Spleen (tissue), 7 donors: ENCODE data around the gene IQGAP2.

ENCODE experiments used
- POLR2A ChIP-seq, 3 donors: fragments of 450-650 bp; IDR thresholded peaks; one replicate each; pipeline ENCODE4 v1.5.1; 2017; ENCODE audit warnings: antibody characterized with exemption in 3 of 3, mild to moderate bottlenecking in 1 of 3
- TF ChIP-seq, protein P1 (sequence below), 11 experiments: fragments of 200-600 bp in 7 of 11; fragments of 450-650 bp in 4 of 11; sonication (generic) in 4 of 11; IDR thresholded peaks in 8 of 11; conservative IDR thresholded peaks in 3 of 11; 1 replicate in 7 of 11; 2 replicates in 4 of 11; pipeline versions ENCODE4 v1.4.0 to v1.8.0; 2016 to 2021; ENCODE audit warnings: antibody characterized with exemption in 11 of 11, inconsistent platforms in 4 of 11, mild to moderate bottlenecking in 1 of 11
- donor health status: DM: no; HTN: no; CAD: no; lungs with moderate emphysema.
- donor health status: DM: no; HTN: no; CAD: no.
- donor health status: DM: no; HTN: no; CAD: no.

- TF ChIP-seq, protein P1, sequence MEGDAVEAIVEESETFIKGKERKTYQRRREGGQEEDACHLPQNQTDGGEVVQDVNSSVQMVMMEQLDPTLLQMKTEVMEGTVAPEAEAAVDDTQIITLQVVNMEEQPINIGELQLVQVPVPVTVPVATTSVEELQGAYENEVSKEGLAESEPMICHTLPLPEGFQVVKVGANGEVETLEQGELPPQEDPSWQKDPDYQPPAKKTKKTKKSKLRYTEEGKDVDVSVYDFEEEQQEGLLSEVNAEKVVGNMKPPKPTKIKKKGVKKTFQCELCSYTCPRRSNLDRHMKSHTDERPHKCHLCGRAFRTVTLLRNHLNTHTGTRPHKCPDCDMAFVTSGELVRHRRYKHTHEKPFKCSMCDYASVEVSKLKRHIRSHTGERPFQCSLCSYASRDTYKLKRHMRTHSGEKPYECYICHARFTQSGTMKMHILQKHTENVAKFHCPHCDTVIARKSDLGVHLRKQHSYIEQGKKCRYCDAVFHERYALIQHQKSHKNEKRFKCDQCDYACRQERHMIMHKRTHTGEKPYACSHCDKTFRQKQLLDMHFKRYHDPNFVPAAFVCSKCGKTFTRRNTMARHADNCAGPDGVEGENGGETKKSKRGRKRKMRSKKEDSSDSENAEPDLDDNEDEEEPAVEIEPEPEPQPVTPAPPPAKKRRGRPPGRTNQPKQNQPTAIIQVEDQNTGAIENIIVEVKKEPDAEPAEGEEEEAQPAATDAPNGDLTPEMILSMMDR (IDR thresholded peaks at IDR 0.05 in 8 of 11, conservative IDR thresholded peaks at IDR 0.05 in 3 of 11): no peak
- TF ChIP-seq POLR2A (IDR thresholded peaks at IDR 0.05): no peak
These were observed 289.1 kb downstream of the IQGAP2 start for GRCh38 chr5:76692274-76692540.
